SK-N-SH (cell line): ENCODE measurements around the gene TUBGCP3. TPM values are rescaled to one million over a fixed set of nuclear protein-coding genes. Genes with fewer than 3 reads are reported as not detected.

Source experiments
- CTCF ChIA-PET: fragments of 300-600, 350-600 bp; formaldehyde crosslinking; extraction: SDS; loops from one replicate; lab custom pipeline; 2021; lab: Yijun Ruan, JAX
- POLR2A ChIA-PET: fragments of 350-600 bp; sonication (Branson Sonifier 250); formaldehyde crosslinking; extraction: SDS; loops from one replicate; lab custom pipeline; 2020; ENCODE audit warnings: antibody characterized with exemption, inconsistent platforms; lab: Yijun Ruan, JAX
- DNase-seq: peaks from one replicate; pipeline ENCODE4 v3.0.0; 2012
- H2AFZ ChIP-seq: fragments of 200-600 bp; sonication (generic); 2 replicates; pipeline ENCODE4 v1.8.1; 2016; ENCODE audit warnings: antibody characterized with exemption, mild to moderate bottlenecking, low read depth
- H3F3A ChIP-seq: fragments of 200-600 bp; sonication (generic); replicated peaks from 2 replicates; pipeline ENCODE3; 2016; ENCODE audit warnings: antibody characterized with exemption, mild to moderate bottlenecking; ENCODE audit not compliant: insufficient read depth
- H3K27ac ChIP-seq, 2 experiments: fragments of 200-500 bp in 1 of 2; fragments of 200-600 bp in 1 of 2; sonication (Bioruptor generic) in 1 of 2; sonication (generic), shearing (Covaris generic) in 1 of 2; 2 replicates each; pipeline versions ENCODE4 v1.5.1 to v1.6.1; 2014 to 2016; ENCODE audit warnings: low read depth in 2 of 2, inconsistent platforms in 1 of 2, low read length in 1 of 2, mild to moderate bottlenecking in 1 of 2, mixed read lengths in 1 of 2
- H3K27me3 ChIP-seq: fragments of 200-600 bp; sonication (generic), shearing (Covaris generic); 2 replicates; pipeline ENCODE4 v1.6.1; 2016; ENCODE audit warnings: mixed run types; ENCODE audit not compliant: insufficient read depth
- H3K36me3 ChIP-seq, 2 experiments: fragments of 200-500 bp in 1 of 2; fragments of 200-600 bp in 1 of 2; sonication (Bioruptor generic) in 1 of 2; sonication (generic) in 1 of 2; replicated peaks in 1 of 2; 2 replicates each; pipeline versions ENCODE3 to v1.5.1; 2014 to 2016; ENCODE audit warnings: low read length in 1 of 2, mild to moderate bottlenecking in 1 of 2; ENCODE audit not compliant: insufficient read depth in 2 of 2, control insufficient read depth in 1 of 2
- H3K4me1 ChIP-seq, 2 experiments: fragments of 200-500 bp in 1 of 2; fragments of 200-600 bp in 1 of 2; sonication (Bioruptor generic) in 1 of 2; sonication (generic), shearing (Covaris generic) in 1 of 2; 2 replicates each; pipeline versions ENCODE4 v1.5.1 to v1.6.1; 2014 to 2016; ENCODE audit warnings: low read depth in 1 of 2, low read length in 1 of 2, mixed run types in 1 of 2; ENCODE audit not compliant: insufficient read depth in 2 of 2, control insufficient read depth in 1 of 2
- H3K4me2 ChIP-seq: fragments of 200-600 bp; sonication (generic), shearing (Covaris generic); 2 replicates; pipeline ENCODE4 v1.6.1; 2017; ENCODE audit warnings: mixed run types
- H3K4me3 ChIP-seq, 2 experiments: fragments of 200-500 bp in 1 of 2; fragments of 200-600 bp in 1 of 2; sonication (Bioruptor generic) in 1 of 2; sonication (generic), shearing (Covaris generic) in 1 of 2; 2 replicates each; pipeline versions ENCODE4 v1.5.1 to v1.8.1; 2014 to 2016; ENCODE audit warnings: low read depth in 2 of 2, inconsistent platforms in 1 of 2, low read length in 1 of 2, mild to moderate bottlenecking in 1 of 2, mixed read lengths in 1 of 2, moderate library complexity in 1 of 2
- H3K79me2 ChIP-seq: fragments of 200-600 bp; sonication (generic); 2 replicates; pipeline ENCODE4 v1.8.1; 2017; ENCODE audit warnings: mild to moderate bottlenecking; ENCODE audit not compliant: insufficient read depth
- H3K9ac ChIP-seq: fragments of 200-600 bp; sonication (generic); 2 replicates; pipeline ENCODE4 v1.6.1; 2017; ENCODE audit warnings: mixed run types
- H3K9me2 ChIP-seq: fragments of 200-600 bp; sonication (generic); 2 replicates; pipeline ENCODE4 v1.6.1; 2017; ENCODE audit warnings: mixed run types
- H3K9me3 ChIP-seq: fragments of 200-600 bp; sonication (generic); 2 replicates; pipeline ENCODE4 v1.6.1; 2017; ENCODE audit warnings: mixed run types, mild to moderate bottlenecking, moderate library complexity
- H4K20me1 ChIP-seq: fragments of 200-600 bp; sonication (generic); 2 replicates; pipeline ENCODE4 v1.6.1; 2017; ENCODE audit warnings: mild to moderate bottlenecking, mixed run types; ENCODE audit not compliant: insufficient read depth
- CHD2 ChIP-seq: fragments of 150-350 bp; IDR thresholded peaks from 2 replicates; pipeline ENCODE4 v1.6.1; 2018; ENCODE audit warnings: low read length; ENCODE audit not compliant: partially characterized antibody
- CTCF ChIP-seq: fragments of 200-600 bp; sonication (generic); IDR thresholded peaks from 2 replicates; pipeline ENCODE4 v1.6.1; 2017; ENCODE audit warnings: antibody characterized with exemption, mild to moderate bottlenecking, moderate library complexity
- IRF3 ChIP-seq: fragments of 150-350 bp; IDR thresholded peaks from 2 replicates; pipeline ENCODE4 v1.6.1; 2016; ENCODE audit warnings: mild to moderate bottlenecking, low read depth, low read length
- JUND ChIP-seq: IDR thresholded peaks from 2 replicates; pipeline ENCODE4 v1.4.0; 2012
- MXI1 ChIP-seq: IDR thresholded peaks from 2 replicates; pipeline ENCODE4 v1.6.1; 2012; ENCODE audit warnings: mild to moderate bottlenecking, low read depth, low read length, improper control_type of control experiment
- NFIC ChIP-seq: IDR thresholded peaks from 2 replicates; pipeline ENCODE4 v1.4.0; 2012; ENCODE audit warnings: borderline replicate concordance
- NRF1 ChIP-seq: IDR thresholded peaks from 2 replicates; pipeline ENCODE4 v1.6.1; 2012; ENCODE audit warnings: low read depth, mild to moderate bottlenecking, low read length
- PBX3 ChIP-seq: IDR thresholded peaks from 2 replicates; pipeline ENCODE4; 2012
- RCOR1 ChIP-seq: fragments of 150-350 bp; IDR thresholded peaks from 2 replicates; pipeline ENCODE4 v1.6.1; 2017; ENCODE audit warnings: antibody characterized with exemption, low read length
- RFX5 ChIP-seq: IDR thresholded peaks from 2 replicates; pipeline ENCODE4 v1.6.1; 2012; ENCODE audit warnings: mild to moderate bottlenecking, improper control_type of control experiment, low read length
- RXRA ChIP-seq: IDR thresholded peaks from 2 replicates; pipeline ENCODE4 v1.4.0; 2012; ENCODE audit warnings: low read depth, mild to moderate bottlenecking, borderline replicate concordance
- SIN3A ChIP-seq: IDR thresholded peaks from 2 replicates; pipeline ENCODE4 v1.6.1; 2012; ENCODE audit warnings: low read depth, mild to moderate bottlenecking, low read length, moderate library complexity, borderline replicate concordance
- SMC3 ChIP-seq: IDR thresholded peaks from 2 replicates; pipeline ENCODE4 v1.6.1; 2012; ENCODE audit warnings: low read depth, low read length, improper control_type of control experiment
- TAF1 ChIP-seq: IDR thresholded peaks from 2 replicates; pipeline ENCODE4 v1.6.1; 2012; ENCODE audit warnings: low read depth, mild to moderate bottlenecking, low read length, moderate library complexity, borderline replicate concordance
- USF1 ChIP-seq: IDR thresholded peaks from 2 replicates; pipeline ENCODE4 v1.4.0; 2012; ENCODE audit warnings: low read depth, borderline replicate concordance
- YY1 ChIP-seq: IDR thresholded peaks from 2 replicates; pipeline ENCODE4 v1.4.0; 2012; ENCODE audit warnings: low read depth, mild to moderate bottlenecking
- ZBTB33 ChIP-seq: IDR thresholded peaks from 2 replicates; pipeline ENCODE4 v1.4.0; 2012; ENCODE audit warnings: low read depth, borderline replicate concordance
- WGBS: methylation state at CpG from one replicate; pipeline ENCODE4 v1.1.6; 2017; ENCODE audit warnings: low lambda C conversion rate; 5-methylcytosine and 5-hydroxymethylcytosine counted together
- polyA plus RNA-seq, 3 experiments: library from polyadenylated mRNA; depleted of rRNA; stranded (reverse); fragments of >200 nt; gene quantifications; 2 replicates each; pipeline ENCODE4 v1.2.3, GENCODE V29; 2012

The TUBGCP3 gene
- polyA plus RNA-seq, 1 of the 3 experiments (the other 2 are of a cell fraction), result 16.8 TPM

GRCh38 chr13:112576768-112577167 lies 11.2 kb downstream of the TUBGCP3 start:
- Histone ChIP-seq H3K36me3 (peaks cover 0 to 6% of the 10 kb centered on the region in 2 experiments), H3K4me2 (no peak overlapping the region), H3K9ac (no peak overlapping the region), H3K9me3 (no peaks in the 10 kb centered on the region), H4K20me1 (peaks cover 10% of the 10 kb centered on the region; the same call in 1 of the 2 replicates), H3F3A (no peaks in the 10 kb centered on the region), H3K27me3 (no peaks in the 10 kb centered on the region), H2AFZ (no peak overlapping the region), H3K4me3 (no peak overlapping the region), H3K27ac (no peak overlapping the region), H3K4me1 (peaks cover 0 to 14% of the 10 kb centered on the region in 2 experiments; a peak in 2 of 4 replicates), H3K79me2 (peaks cover 99% of the 10 kb centered on the region), H3K9me2 (no peaks in the 10 kb centered on the region)
- TF ChIP-seq PBX3, result no peak
- TF ChIP-seq JUND, result no peak
- no peak for DNase-seq
- ChIA-PET POLR2A (no interaction called here), CTCF (no interaction called here)

GRCh38 chr13:112576191-112576590 lies 11.8 kb downstream of the TUBGCP3 start:
- peaks cover 10% of the 10 kb centered on the region; the same call in 1 of the 2 replicates for H4K20me1 ChIP-seq
- CTCF ChIA-PET, result no interaction called here
- WGBS, result 90% methylated on average over 4 of the region's 4 CpGs

More at GRCh38 chr13:112576191-112576590, 11.8 kb downstream of the TUBGCP3 start:
- H3K4me3 ChIP-seq, result no peak overlapping the region
- H3K27me3 ChIP-seq, result no peaks in the 10 kb centered on the region
- peaks cover 99% of the 10 kb centered on the region for H3K79me2 ChIP-seq
- H3K4me2 ChIP-seq, result no peak overlapping the region
- no peak for DNase-seq
- H2AFZ ChIP-seq, result no peak overlapping the region
- peaks cover 0 to 6% of the 10 kb centered on the region in 2 experiments for H3K36me3 ChIP-seq
- H3F3A ChIP-seq, result no peaks in the 10 kb centered on the region
- POLR2A ChIA-PET, result no interaction called here
- H3K4me1 ChIP-seq, result peaks cover 0 to 14% of the 10 kb centered on the region in 2 experiments; a peak in 2 of 4 replicates
- H3K9ac ChIP-seq, result no peak overlapping the region
- no peaks in the 10 kb centered on the region for H3K9me3 ChIP-seq
- H3K9me2 ChIP-seq, result no peaks in the 10 kb centered on the region
- H3K27ac ChIP-seq, result no peak overlapping the region
- TF ChIP-seq NFIC, result no peak
- TF ChIP-seq YY1, result no peak
- TF ChIP-seq MXI1, result no peak
- TF ChIP-seq SIN3A, result no peak
- no peak for TF ChIP-seq ZBTB33
- TF ChIP-seq SMC3, result no peak
- no peak for TF ChIP-seq IRF3
- no peak for TF ChIP-seq PBX3
- TF ChIP-seq RXRA, result no peak
- TF ChIP-seq RFX5, result no peak
- no peak for TF ChIP-seq CHD2
- no peak for TF ChIP-seq TAF1
- TF ChIP-seq USF1, result no peak
- TF ChIP-seq CTCF, result no peak
- no peak for TF ChIP-seq RCOR1
- TF ChIP-seq NRF1, result no peak
- TF ChIP-seq JUND, result no peak
